ENCODE results near the gene TMEM11. TPM values are rescaled to one million over a fixed set of nuclear protein-coding genes. Genes with fewer than 3 reads are reported as not detected.

TMEM11 gene
- total RNA-seq, 2 experiments from 2014 or later, result 26.8 to 34.0 TPM

DNA sequence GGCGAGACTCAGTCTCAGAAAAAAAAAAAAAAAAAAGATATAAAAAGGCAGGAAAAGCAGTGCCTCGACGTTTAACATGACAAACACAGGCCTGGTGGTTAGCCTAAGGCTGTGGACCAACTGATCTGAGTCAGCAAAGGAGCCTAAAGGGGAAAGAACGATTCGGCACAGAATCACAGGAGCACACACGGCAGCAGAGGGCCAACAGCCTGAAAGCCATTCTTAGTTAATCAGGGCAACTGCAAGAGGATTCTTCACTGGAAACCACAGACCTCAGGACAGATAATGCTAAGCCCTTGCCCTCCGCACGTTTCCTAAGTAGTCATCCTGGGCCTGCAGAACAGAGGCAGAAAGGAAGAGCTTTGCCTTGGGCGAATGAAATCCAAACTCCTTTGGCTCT lies 14.7 kb downstream of the TMEM11 start:
- Histone ChIP-seq H4K20me1 (ENCODE audit: insufficient read depth, low read length) (no peaks in the 10 kb centered on the region; the same call in 1 of the 2 replicates), H3K4me1 (ENCODE audit: insufficient read depth, low read length, poor library complexity, severe bottlenecking) (no peaks in the 10 kb centered on the region), H3K36me3 (ENCODE audit: insufficient read depth, low read length) (peaks cover 60% of the 10 kb centered on the region), H3K9me2 (ENCODE audit: insufficient read depth, low read length) (no peaks in the 10 kb centered on the region), H3K9me3 (ENCODE audit: low read length) (no peaks in the 10 kb centered on the region), H2AFZ (ENCODE audit: low read length) (no peak overlapping the region), H3K79me2 (ENCODE audit: insufficient read depth, low read depth, low read length) (peaks cover 50% of the 10 kb centered on the region), H3K4me2 (ENCODE audit: low read length) (no peak overlapping the region), H3K4me3 (ENCODE audit: low read depth, low read length, poor library complexity, severe bottlenecking) (no peak overlapping the region), H3K27ac (ENCODE audit: low read depth, low read length, poor library complexity, severe bottlenecking) (no peak overlapping the region)
- TF ChIP-seq EZH2phosphoT487 (IDR thresholded peaks at IDR 0.05; ENCODE audit: borderline replicate concordance, low read depth, low read length), result no peak
- TF ChIP-seq, protein P1, sequence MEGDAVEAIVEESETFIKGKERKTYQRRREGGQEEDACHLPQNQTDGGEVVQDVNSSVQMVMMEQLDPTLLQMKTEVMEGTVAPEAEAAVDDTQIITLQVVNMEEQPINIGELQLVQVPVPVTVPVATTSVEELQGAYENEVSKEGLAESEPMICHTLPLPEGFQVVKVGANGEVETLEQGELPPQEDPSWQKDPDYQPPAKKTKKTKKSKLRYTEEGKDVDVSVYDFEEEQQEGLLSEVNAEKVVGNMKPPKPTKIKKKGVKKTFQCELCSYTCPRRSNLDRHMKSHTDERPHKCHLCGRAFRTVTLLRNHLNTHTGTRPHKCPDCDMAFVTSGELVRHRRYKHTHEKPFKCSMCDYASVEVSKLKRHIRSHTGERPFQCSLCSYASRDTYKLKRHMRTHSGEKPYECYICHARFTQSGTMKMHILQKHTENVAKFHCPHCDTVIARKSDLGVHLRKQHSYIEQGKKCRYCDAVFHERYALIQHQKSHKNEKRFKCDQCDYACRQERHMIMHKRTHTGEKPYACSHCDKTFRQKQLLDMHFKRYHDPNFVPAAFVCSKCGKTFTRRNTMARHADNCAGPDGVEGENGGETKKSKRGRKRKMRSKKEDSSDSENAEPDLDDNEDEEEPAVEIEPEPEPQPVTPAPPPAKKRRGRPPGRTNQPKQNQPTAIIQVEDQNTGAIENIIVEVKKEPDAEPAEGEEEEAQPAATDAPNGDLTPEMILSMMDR (conservative IDR thresholded peaks at IDR 0.05; ENCODE audit: low read length), result no peak
- CTCF ChIA-PET (ENCODE audit: unreplicated experiment), result no interaction called here
- intact Hi-C loops (cut with micrococcal nuclease; ENCODE audit: unreplicated experiment), result no loop called here
- POLR2A ChIA-PET, result no interaction called here
- no peak for DNase-seq (ENCODE audit: low spot score)
- no TSS peak for BruUV-seq (replicated peaks)

DNA sequence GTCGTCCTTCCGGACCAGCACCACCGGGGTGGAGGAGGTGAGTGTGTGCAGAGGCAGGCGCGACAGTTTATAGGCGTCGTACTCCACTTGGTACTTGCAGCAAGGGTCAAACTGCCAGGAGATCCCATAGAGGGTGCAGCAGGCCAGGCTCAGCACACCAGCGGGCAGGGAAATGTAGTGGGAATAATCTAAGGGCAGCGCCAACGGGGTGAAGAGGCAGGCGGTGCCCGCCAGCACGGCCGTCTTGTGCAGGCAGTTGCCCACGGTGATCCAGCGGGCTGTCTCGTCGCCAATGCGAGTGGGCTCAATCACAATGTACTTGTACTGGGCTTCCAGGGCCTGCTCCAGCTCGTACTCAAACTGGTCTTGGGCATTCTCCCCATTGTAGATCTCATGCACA lies 15.6 kb downstream of the TMEM11 start:
- H3K9me3 ChIP-seq (ENCODE audit: low read length), result no peaks in the 10 kb centered on the region
- ChIA-PET POLR2A (no interaction called here), CTCF (ENCODE audit: unreplicated experiment) (no interaction called here)
- H3K4me2 ChIP-seq (ENCODE audit: low read length), result no peak overlapping the region
- TF ChIP-seq, protein P1 (conservative IDR thresholded peaks at IDR 0.05; ENCODE audit: low read length), result no peak
- TF ChIP-seq EZH2phosphoT487 (IDR thresholded peaks at IDR 0.05; ENCODE audit: borderline replicate concordance, low read depth, low read length), result no peak
- peaks cover 60% of the 10 kb centered on the region for H3K36me3 ChIP-seq (ENCODE audit: insufficient read depth, low read length)
- H3K4me3 ChIP-seq (ENCODE audit: low read depth, low read length, poor library complexity, severe bottlenecking), result no peak overlapping the region
- no TSS peak for BruUV-seq (replicated peaks)
- H3K9me2 ChIP-seq (ENCODE audit: insufficient read depth, low read length), result no peaks in the 10 kb centered on the region
- no peak for DNase-seq (ENCODE audit: low spot score)
- no peak overlapping the region for H2AFZ ChIP-seq (ENCODE audit: low read length)
- H3K79me2 ChIP-seq (ENCODE audit: insufficient read depth, low read depth, low read length), result peaks cover 41% of the 10 kb centered on the region
- intact Hi-C loops (cut with micrococcal nuclease; ENCODE audit: unreplicated experiment), result no loop called here
- no peak overlapping the region for H3K27ac ChIP-seq (ENCODE audit: low read depth, low read length, poor library complexity, severe bottlenecking)
- H3K4me1 ChIP-seq (ENCODE audit: insufficient read depth, low read length, poor library complexity, severe bottlenecking), result no peaks in the 10 kb centered on the region
- no peaks in the 10 kb centered on the region; the same call in 1 of the 2 replicates for H4K20me1 ChIP-seq (ENCODE audit: insufficient read depth, low read length)

DNA sequence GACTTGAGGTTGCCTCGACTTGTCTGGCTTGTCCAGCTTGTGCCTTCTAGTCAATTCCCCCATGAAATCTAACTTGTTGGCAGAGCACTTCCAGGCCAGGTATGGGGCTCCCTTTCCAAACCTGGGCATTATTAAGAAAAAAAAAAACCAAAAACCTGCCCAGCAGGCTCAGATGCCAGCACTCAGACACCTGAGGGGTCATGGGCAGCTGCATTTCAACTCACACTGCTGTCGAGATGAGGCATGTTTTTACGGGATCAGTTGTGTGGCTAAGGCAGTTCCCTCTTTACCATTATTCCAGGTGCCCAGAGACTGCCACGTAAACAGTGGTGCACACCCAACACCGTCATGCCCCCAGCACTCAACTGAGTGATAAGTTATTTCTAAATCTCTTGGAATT lies 17.8 kb downstream of the TMEM11 start:
- H3K4me1 ChIP-seq (ENCODE audit: insufficient read depth, low read length, poor library complexity, severe bottlenecking), result no peaks in the 10 kb centered on the region
- CTCF ChIA-PET (ENCODE audit: unreplicated experiment), result no interaction called here
- H2AFZ ChIP-seq (ENCODE audit: low read length), result no peak overlapping the region
- no peak overlapping the region for H3K4me3 ChIP-seq (ENCODE audit: low read depth, low read length, poor library complexity, severe bottlenecking)
- TF ChIP-seq, protein P1 (conservative IDR thresholded peaks at IDR 0.05; ENCODE audit: low read length), result no peak
- no peak for TF ChIP-seq EZH2phosphoT487 (IDR thresholded peaks at IDR 0.05; ENCODE audit: borderline replicate concordance, low read depth, low read length)
- POLR2A ChIA-PET, result interaction anchor here (1.2 kb wide), 1 partner anchor 10 kb away, joined by 3 read pairs; no protein-coding TSS in a partner anchor
- H3K9me2 ChIP-seq (ENCODE audit: insufficient read depth, low read length), result no peaks in the 10 kb centered on the region
- BruUV-seq (replicated peaks), result no TSS peak
- no peak for DNase-seq (ENCODE audit: low spot score)
- H3K79me2 ChIP-seq (ENCODE audit: insufficient read depth, low read depth, low read length), result peaks cover 20% of the 10 kb centered on the region
- no peak overlapping the region for H3K4me2 ChIP-seq (ENCODE audit: low read length)
- peaks cover 50% of the 10 kb centered on the region for H3K36me3 ChIP-seq (ENCODE audit: insufficient read depth, low read length)
- H3K9me3 ChIP-seq (ENCODE audit: low read length), result no peaks in the 10 kb centered on the region
- H3K27ac ChIP-seq (ENCODE audit: low read depth, low read length, poor library complexity, severe bottlenecking), result no peak overlapping the region
- no peaks in the 10 kb centered on the region; the same call in 1 of the 2 replicates for H4K20me1 ChIP-seq (ENCODE audit: insufficient read depth, low read length)
- intact Hi-C loops (cut with micrococcal nuclease; ENCODE audit: unreplicated experiment), result no loop called here
